Stimulated activated CD8-positive, alpha-beta memory T cell treated with anti-CD3 and anti-CD28 coated beads, Interleukin-7, amount 100 ng/mL, for 1 hour (primary cell): ENCODE measurements around the gene ELL2.
"Not testable (repeated sequence)": the region's sequence is repeated elsewhere in the genome, so short reads cannot be mapped to it uniquely, and the experiment has no call there.

Experiments
- DNase-seq, 2 donors: peaks; one replicate each; pipeline ENCODE4 v3.0.0-alpha.2; 2020; ENCODE audit warnings: low read depth in 2 of 2

Gene ELL2

DNA sequence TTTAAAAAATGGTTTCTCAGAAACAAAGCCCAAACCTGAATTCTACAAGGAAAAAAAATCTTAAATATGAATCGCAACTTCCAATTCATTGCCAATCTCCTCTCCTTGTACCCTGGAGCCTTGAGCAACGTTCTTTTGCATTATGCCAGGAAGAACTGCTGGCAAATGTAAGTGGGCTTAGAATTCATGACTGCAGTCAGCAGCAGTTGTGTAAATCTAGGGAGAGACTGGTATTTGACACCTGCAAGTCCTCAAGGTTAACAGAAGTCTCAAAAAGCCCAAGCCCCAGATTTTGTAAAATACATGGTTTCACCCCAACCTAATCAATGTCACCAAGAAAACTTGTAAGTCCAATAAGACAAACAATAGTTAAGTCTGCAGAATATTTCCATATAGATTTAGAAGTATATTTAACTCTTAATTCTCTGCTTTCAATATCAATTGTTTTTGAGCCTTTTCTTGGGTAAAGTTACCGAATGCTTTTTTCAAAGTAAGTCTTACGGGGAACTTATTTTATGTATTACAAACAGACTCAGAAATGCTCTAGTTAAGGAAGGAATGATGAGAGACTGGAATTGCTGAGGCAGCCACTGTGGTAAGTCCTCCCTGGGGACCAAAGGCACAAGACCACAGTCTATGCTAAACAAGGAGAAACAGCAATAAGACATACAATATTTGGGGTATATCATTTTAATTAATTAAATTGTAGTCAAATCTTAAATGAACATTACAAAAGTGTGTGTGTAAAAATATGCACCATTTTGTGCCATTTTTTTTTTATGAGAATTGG, 31.3 kb downstream of the ELL2 start:
- no peak for DNase-seq

DNA sequence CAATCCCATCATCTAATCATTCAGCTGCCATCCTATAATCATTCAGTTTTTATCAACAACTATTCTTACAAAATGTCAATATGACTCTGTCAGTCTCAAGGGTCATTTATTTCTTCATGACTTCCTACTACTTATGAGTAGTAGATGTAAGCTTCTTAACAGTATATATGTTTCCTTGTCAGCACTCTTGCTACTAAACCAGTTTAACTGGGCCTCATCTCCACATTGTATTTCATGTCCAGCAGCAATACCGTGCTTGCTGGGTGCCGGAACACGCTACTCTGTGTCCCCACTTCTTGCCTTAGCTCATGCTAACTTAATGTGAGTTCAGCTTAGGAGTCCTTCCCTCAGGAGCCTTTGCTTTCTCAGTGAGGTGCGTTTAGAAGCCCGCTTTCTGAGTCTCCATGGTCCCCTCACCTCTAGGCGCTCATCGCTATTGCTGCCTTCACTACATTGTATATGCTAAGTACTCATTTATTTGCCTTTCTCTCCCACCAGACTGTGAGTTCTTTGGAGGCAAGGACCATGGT, 32.9 kb downstream of the ELL2 start:
- no peak for DNase-seq

DNA sequence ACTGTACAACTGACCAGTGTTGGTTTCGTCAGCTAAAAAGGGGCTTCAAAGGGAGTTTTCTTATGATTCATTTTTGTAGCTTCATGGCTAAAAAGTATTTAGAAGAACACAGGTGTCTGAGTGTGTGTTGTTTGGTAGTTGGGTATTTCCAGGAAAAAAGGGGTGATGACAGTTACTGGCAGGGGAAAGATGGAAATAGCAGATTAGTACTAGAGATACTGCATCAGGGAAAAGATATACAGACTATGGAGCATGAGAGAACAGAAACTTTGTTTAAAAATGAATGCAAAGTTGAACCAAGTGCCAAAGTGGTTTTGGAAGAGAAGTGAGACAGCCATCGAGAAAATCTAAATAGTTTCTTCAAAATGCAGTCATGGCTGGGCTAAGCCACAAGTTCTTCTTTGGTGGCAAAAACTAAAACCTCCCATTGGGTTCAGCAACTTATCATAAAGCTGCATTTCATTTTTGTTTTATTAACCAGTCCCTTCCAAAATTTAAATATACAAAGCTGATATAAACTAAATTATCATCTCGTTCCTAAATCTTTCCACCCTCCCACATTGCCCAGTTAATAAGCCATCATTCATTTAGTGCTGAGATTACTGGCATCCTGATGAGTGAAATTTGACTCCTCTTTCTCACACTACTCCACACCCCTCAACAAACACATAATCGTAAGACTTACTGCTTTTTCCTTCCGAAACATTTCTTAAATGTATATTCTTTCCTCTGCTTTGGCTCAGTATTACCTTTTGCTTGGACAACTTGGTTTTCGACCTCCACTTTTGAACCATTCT, 33.5 kb downstream of the ELL2 start:
- no peak for DNase-seq

DNA sequence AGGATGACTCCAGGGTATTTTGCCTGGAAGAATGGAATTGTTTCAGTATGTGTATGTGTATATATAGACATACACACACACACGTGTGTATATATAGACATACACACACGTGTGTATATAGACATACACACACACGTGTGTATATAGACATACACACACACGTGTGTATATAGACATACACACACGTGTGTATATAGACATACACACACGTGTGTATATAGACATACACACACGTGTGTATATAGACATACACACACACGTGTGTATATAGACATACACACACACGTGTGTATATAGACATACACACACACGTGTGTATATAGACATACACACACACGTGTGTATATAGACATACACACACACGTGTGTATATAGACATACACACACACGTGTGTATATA, 34.4 kb downstream of the ELL2 start:
- DNase-seq = not testable (repeated sequence)

DNA sequence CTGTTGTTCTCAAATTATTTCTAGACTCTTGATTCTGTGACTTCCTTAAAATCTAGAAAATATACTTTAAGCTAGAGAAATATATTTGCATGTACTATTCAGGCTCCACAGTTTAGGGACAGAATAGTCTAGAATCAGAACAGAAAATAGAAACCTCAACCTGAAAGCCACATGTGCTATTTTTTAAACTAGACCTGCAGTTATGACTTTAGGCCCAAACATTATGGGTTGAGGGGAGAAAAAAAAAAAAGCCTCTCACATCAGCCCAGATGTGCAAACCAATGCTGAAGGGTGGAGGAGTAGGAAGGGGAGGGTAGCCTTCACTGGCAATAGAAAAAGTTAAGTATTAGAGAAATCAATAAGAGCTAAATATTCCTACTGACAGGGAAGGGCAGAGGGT, 35.7 kb downstream of the ELL2 start:
- no peak for DNase-seq

DNA sequence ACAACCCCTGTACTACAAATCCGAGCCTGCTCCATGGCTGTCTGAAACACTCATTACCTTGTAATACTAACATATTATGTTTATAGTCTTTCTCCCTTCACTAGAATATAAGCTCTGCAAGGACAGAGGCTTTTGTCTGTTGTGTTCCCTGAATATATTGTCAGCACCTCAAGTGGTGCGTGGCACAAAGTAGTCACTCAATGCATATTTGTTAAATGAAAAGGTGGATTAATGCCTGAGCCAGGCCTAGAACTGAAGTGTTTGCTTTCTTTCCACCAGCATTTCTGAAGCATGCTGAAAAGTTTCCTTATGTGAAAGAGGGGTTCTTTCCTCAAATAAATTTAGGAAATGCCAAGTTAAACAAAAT, 36.3 kb downstream of the ELL2 start:
- DNase-seq = no peak

DNA sequence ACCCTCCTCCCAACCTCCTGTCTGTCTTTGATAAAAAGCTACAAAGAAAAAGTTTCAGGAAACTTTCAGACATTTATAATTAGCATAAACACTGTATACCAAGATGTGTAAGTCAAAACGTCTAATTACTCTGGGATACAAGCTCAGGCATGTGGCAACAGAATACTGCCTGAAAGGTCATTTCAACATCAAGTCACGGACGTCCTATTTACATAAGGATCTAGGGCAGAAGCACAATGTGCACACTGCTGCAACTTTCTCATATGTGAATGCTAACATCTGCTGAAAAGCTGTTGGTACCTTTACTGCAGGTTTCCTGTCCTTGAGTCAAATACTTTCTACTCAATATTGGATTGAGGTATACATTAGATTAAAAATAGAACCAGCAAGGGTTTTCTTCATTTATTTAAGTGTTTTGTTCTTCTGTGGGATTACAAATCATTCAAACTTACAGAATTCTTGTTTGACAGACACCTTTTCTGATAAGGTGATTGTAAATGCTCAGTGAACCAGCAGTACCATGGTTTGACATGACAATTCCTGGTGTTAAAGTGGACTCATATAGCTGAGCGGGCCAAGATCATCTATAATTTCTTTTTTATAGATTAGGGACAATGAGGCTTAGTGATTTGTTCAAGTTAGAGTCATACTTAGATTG, 36.8 kb downstream of the ELL2 start:
- DNase-seq = no peak

DNA sequence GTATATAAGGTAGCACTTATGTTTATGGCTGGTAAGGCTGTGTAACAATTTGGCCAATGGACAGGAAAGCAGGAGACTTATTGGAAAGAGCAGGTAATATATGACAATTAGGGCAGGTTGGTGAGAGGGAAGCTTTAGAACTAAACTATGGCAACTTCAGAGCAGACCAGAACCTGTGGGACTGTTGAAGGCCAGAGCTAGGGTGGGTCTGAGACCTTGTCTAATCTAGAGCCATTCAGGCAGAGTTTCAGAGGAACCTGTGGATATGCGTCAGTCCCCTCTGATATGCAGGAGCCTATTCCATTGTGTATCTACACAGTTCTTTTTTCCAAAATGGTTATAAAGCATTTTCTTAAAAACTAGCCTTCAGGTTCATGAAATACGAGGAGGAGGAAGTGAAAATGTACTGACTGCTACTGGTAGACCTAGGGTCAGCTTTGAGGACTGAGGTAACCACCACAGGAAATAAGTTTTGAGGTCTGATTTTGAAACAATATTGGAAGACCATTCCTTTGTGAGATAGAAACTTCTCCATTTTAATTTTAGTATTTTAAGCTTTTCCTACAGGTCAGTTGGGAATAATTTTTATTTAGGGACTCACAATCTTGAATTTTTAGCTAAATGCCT, 37.6 kb downstream of the ELL2 start:
- no peak for DNase-seq

DNA sequence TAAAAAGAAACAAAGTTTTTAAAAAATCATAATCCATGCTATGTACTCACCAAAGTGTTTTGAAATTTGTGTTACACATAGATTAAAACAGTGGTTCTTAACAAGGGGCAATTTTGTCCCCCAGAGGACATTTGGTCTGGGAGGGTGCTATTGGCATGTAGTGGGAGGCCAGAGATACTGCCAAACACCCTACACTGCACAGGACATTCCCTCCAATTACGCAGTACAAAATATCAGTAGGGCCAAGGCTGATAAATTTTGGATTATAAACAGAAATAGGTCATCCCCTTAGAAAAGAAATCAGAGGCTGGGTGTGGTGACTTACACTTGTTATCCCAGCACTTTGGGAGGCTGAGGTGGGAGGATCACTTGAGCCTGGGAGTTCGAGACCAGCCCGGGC, 38.9 kb downstream of the ELL2 start:
- no peak for DNase-seq

DNA sequence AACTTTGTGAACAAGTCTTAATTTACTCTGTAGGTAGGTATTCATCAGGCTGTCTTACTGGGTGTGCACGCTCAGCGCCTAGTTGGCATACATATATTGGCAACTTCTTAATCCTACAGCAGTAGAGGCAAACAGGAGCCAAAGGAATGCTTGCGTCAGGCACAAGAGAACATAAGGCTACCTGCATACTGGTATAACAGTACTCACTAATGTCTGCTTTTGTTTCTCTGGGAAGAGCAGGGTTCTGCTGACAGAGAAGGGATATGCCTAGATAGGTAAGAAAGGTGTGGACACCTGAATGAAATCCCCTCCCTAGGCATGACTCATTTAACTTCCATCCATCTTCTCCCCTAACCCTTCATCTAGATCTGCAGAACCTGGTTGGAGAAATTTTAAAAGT, 40.1 kb downstream of the ELL2 start:
- no peak for DNase-seq

DNA sequence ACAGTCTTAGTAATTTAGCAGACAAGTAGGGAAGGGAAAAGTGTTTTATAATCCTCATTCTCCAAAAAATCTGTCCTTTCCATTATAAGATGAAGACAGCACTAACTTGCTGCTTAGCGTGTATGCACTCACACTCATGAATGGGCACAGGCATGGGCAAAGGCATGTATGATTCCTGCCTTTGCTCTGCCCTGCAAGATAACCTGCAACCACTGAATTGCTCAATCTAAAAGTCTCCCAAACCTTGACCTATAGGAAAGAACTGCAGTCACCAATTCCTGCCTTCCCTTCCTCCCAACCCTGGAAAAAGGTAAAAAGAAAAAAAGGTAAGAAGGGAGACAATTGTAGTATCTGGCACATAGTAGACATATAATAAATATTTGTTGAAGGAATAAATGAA, 40.8 kb downstream of the ELL2 start:
- no peak for DNase-seq

DNA sequence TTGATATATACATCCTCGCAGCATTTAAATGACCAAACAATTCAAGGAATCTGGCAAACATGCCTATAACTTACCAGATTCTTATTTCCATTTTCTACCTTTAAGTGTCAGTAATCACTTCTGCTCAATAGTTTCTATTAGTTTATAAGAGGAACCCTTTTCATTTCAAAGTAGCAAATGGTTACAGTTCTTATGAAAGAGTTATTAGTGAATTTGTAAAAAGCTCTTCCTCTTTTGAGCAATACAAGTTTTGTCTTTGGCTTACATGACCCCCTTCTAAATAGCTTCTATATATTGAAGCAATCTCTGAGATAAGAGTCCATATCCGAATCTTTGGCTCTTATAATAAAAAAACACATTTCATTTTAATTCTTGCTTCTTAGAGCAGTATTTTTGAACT, 42.0 kb downstream of the ELL2 start:
- no peak for DNase-seq

DNA sequence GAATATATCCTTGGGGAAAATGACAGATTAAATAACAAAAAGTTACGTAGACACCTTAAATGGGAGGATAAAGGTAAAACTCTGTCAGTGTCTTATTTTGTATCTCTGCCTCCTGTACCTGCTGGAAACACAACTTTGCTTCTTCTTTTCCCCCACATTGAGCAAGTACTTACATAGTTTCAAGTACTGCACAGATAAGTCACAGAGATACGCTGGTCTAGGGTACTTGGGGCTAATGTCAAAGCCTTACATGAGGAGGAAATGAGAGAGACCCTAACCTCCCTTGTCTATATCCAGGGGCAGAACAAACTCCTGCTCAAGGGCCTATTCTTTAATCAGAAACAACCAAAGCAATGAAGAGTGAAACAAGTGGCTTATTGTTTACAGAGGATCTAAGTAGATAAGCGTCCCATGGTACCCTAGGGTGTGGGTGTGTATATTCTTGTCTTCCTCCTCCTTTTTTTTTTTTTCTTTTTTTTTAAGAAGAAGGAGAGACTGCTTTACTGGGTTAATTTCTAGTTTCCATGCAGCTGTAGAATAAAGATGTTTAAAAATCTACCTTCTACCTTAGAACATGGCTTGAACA, 43.1 kb downstream of the ELL2 start:
- DNase-seq = no peak

DNA sequence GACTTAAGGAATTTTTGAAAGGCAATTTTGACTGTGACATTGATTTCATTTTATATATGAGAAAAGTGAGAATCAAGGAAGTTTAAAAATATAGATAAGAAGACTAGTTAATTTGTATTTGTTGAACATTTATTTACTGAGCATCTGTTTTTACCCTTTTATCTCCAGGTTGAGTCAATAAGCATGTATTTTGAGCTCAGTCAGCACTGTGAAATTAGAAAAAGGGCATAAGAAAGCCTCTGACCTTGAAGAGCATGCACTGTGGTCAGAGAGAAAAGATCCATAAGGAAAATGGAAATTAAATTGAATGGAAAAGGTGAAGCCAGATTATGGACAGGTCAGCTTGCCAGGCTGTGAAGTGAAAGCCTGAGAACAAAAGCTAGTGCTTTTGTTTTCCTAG, 44.4 kb downstream of the ELL2 start:
- DNase-seq = no peak

DNA sequence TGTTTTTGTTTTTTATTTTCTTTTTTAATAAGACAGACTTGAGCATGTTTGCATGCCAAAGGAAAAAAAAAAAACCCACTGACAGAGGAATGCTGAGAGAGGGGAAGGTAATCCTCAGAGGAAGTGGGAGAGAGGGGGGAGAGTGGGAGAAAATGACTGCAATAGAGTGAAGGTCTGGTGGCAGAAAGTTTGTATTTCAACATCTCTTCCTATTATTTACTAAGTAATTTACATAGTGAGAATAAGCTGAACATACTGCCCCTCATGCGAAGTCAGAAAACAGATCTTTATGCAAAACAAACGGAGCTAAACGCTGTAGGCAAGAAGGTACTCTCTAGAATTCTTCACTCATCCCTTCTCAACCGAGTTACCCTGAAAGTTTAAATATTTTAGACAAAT, 45.0 kb downstream of the ELL2 start:
- DNase-seq = no peak

DNA sequence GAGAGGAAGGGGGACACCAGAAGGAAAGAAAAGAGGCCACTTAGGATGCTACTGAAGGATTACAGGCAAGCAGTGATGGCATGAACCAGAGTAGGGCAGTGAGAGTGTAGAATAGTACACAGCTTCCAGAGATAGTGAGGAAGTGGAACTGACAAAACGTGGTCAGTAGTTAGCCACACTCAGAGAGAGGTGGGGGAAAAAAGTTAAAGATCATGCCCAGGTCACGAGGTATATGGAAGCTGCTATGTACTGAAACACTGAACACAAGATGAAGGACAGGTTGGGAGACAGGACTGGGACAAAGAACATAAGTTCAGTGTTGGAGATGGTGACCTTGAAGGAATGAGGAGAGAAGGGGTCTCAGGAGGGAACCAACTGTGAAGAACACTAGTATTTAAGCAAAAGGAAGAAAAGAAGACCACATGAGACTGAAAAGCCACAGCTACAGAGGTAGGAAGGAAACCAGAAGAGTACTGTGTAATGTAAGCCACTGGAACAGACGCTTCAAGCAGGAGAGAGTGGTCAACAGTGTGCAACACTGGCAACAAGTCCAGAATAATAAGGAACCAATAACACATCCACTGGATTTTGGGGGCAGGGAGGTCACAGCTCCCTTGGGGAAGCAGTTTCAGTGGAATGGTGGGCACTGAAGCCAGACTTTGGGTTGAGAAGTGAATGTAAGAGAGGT, 45.5 kb downstream of the ELL2 start:
- no peak for DNase-seq

DNA sequence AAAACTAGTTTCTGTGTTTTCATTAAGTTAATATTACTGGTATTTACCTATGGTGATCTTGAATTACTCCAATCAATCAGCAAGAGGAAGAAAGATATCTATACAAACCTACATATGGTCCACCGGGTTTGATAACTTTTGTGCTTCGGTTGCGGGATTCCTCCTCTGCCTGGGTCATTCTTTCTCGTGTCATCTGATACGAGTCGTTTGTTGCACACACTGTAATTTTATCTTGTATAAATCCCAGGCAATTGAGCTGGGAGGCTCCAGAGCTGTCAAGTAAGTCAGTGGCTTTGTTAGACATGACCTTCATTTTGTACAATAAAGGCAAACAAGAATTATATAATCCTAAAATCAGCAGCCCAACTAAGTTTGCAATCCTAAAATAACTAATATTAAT, 48.0 kb downstream of the ELL2 start:
- DNase-seq = no peak

DNA sequence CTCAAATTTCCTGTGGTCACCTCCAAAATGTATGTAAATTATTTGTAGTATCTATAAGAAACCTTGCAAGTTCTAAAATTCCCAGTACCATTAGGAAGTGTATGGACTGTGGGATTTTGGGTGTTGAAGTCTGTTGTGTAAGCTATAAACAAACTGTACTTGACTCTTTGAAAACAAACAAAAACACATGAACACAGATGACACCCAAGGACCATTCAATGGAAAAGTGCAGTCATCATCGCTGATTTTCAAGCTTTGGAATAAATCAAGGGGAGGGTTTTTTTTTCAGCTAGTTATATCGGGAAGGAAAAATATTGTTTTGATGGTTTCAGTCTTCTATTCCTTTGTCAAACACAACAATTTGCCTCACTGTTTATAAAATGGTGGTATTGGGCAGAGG, 49.6 kb downstream of the ELL2 start:
- DNase-seq = no peak

DNA sequence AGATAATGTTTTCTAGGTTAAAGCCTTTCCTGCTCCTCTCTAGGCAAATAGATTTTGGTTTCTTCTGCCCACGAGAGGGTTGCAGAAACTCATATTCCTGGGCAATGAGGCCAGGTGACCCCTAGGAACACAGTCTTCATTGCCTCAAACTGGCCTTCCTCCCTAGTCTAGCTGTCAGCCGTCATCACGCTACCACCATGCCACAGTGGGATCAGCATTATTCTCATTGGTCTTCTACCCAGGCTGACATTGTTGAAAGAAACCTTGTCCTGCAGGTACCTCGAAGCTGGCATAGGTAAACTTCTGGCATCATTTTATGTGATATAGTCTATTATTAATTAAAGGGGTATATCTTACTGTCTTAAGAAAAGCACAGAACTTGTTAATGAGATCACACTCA, 51.1 kb downstream of the ELL2 start:
- DNase-seq = no peak

DNA sequence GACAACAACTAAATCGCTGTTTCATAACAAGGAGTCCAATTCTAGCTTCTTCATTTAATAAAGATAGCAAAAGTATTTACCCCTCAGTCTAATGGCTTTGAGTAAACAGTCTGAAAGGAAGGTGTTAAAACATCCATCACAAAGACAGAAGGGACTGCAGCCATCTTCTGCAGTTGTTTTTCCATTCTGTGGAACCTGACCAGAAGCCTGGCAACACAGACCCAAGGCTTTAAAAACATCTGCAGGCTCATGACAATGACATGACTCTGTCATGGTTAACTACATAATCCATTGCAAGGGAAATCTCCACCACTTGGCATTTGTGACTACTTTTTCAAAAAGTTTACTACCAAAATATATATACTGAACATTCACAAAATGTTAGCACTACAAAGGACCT, 51.9 kb downstream of the ELL2 start:
- DNase-seq = no peak

DNA sequence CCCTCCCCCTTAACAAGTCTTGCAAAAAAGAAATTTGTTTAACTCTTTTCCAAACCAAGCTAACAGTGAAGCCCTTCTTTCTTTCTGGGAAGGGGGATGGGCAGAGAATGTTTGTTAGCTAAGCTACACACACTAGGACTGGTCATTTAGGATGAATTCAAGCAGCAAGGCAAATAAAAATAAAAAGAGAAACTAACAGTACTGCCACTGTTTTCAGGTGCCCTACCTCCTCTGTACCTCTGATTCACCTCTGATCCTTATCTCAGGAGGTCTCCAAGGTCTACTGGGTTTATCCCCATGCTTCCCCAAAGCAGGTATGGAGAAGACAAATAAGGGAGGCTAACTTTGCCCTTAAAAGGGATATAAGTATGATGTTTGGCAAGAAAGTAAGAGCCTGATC, 52.9 kb downstream of the ELL2 start:
- no peak for DNase-seq
